Upper lobe of left lung (tissue), 6 donors: ENCODE results near the gene TMEM108. TPM values are rescaled to one million over a fixed set of nuclear protein-coding genes. Genes with fewer than 3 reads are reported as not detected.

Source experiments
- ATAC-seq, 2 donors: fragments of 200-7000 bp; cut with Tn5 transposase; one replicate each; pipeline ENCODE4 v1.9.1; 2022; ENCODE audit warnings: mild to moderate bottlenecking in 2 of 2, moderate library complexity in 2 of 2; ENCODE audit not compliant: low FRiP score in 2 of 2
- DNase-seq, 2 donors: peaks; one replicate each; pipeline ENCODE4 v3.0.0-alpha.2; 2019 to 2020
- H3K27ac ChIP-seq, 4 donors: fragments of 200-600 bp; sonication (generic); one replicate each; pipeline ENCODE4 v1.5.1; 2016 to 2019
- H3K27me3 ChIP-seq, 4 donors: fragments of 200-600 bp; sonication (generic); one replicate each; pipeline ENCODE4 v1.5.1; 2017 to 2019
- H3K36me3 ChIP-seq, 4 donors: fragments of 200-600 bp; sonication (generic); one replicate each; pipeline ENCODE4 v1.5.1; 2016 to 2019
- H3K4me1 ChIP-seq, 4 donors: fragments of 200-600 bp; sonication (generic); one replicate each; pipeline ENCODE4 v1.5.1; 2018 to 2019
- H3K4me3 ChIP-seq, 4 donors: fragments of 200-600 bp; sonication (generic); one replicate each; pipeline ENCODE4 v1.5.1; 2017 to 2019; ENCODE audit warnings: mild to moderate bottlenecking in 2 of 4, moderate library complexity in 1 of 4
- H3K9me3 ChIP-seq, 4 donors: fragments of 200-600 bp; sonication (generic); one replicate each; pipeline ENCODE4 v1.5.1; 2018 to 2019
- EP300 ChIP-seq, 4 donors: sonication (generic); formaldehyde crosslinking; IDR thresholded peaks; one replicate each; pipeline ENCODE4 v1.5.1; 2017; ENCODE audit warnings: antibody characterized with exemption in 4 of 4, control low read depth in 2 of 4
- POLR2A ChIP-seq, 4 donors: fragments of 450-650 bp; IDR thresholded peaks; one replicate each; pipeline ENCODE4 v1.5.1; 2016 to 2017; ENCODE audit warnings: antibody characterized with exemption in 4 of 4, mild to moderate bottlenecking in 2 of 4
- POLR2AphosphoS5 ChIP-seq, 2 donors: sonication (generic); formaldehyde crosslinking; IDR thresholded peaks; one replicate each; pipeline ENCODE4 v1.5.1; 2017; ENCODE audit warnings: antibody characterized with exemption in 2 of 2
- WGBS, 2 donors: methylation state at CpG; one replicate each; pipeline ENCODE4 v1.1.5; 2017 to 2018; 5-methylcytosine and 5-hydroxymethylcytosine counted together
- total RNA-seq, 6 donors: library from RNA; depleted of rRNA in 4 of 6; stranded (reverse); fragments of >200 nt in 4 of 6; gene quantifications; one replicate each; pipeline versions ENCODE4 v1.1.0 to v1.2.1, GENCODE V29; 2016 to 2021
- TF ChIP-seq, protein P1 (sequence below), 6 experiments: fragments of 450-650 bp in 4 of 6; fragments of 200-600 bp in 2 of 6; sonication (generic) in 2 of 6; IDR thresholded peaks; one replicate each; pipeline ENCODE4 v1.5.1; 2016 to 2019; ENCODE audit warnings: antibody characterized with exemption in 6 of 6
- donor health status: DM: no; HTN: no; CAD: no; lungs with moderate emphysema.
- donor health status: DM: no; HTN: yes; CAD: no; lungs with severe emphysema.

Gene TMEM108
- total RNA-seq, 6 donors from 2014 or later, result 3.1 to 13.0 (median 7.9) TPM

DNA sequence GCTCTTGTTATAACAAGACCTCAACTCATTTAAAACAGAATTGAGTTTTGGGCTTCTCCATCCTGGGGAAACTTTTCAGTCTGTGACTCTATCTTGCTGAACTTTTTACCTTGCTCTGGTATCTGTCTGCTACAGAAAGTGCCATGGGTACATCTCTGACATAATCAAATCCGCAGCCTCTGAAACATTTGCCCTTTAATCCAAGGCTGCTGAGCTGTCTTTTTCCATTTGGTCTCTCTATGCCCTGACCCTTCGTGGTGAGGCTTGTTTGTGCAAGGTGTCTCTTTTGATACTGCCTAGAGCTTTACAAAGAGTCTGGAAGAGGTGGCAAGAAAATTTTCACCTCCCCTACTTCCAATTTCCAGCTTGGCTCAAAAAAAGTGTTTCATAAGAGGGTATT lies 11.3 kb downstream of the TMEM108 start:
- Histone ChIP-seq H3K4me1 (peaks cover 0 to 3% (median 0%) of the 10 kb centered on the region in 4 donors), H3K4me3 (no peak overlapping the region), H3K9me3 (no peaks in the 10 kb centered on the region), H3K27ac (no peak overlapping the region), H3K27me3 (no peaks in the 10 kb centered on the region), H3K36me3 (peaks cover 0 to 6% (median 2%) of the 10 kb centered on the region in 4 donors)
- DNase-seq, result no peak
- ATAC-seq, result no peak
- TF ChIP-seq POLR2AphosphoS5 (IDR thresholded peaks at IDR 0.05) (no peak), POLR2A (IDR thresholded peaks at IDR 0.05) (no peak), EP300 (IDR thresholded peaks at IDR 0.05) (no peak)
- TF ChIP-seq, protein P1, sequence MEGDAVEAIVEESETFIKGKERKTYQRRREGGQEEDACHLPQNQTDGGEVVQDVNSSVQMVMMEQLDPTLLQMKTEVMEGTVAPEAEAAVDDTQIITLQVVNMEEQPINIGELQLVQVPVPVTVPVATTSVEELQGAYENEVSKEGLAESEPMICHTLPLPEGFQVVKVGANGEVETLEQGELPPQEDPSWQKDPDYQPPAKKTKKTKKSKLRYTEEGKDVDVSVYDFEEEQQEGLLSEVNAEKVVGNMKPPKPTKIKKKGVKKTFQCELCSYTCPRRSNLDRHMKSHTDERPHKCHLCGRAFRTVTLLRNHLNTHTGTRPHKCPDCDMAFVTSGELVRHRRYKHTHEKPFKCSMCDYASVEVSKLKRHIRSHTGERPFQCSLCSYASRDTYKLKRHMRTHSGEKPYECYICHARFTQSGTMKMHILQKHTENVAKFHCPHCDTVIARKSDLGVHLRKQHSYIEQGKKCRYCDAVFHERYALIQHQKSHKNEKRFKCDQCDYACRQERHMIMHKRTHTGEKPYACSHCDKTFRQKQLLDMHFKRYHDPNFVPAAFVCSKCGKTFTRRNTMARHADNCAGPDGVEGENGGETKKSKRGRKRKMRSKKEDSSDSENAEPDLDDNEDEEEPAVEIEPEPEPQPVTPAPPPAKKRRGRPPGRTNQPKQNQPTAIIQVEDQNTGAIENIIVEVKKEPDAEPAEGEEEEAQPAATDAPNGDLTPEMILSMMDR (IDR thresholded peaks at IDR 0.05), result no peak
- 72 to 77% methylated on average over 2 of the region's 2 CpGs for WGBS, 2 donors

DNA sequence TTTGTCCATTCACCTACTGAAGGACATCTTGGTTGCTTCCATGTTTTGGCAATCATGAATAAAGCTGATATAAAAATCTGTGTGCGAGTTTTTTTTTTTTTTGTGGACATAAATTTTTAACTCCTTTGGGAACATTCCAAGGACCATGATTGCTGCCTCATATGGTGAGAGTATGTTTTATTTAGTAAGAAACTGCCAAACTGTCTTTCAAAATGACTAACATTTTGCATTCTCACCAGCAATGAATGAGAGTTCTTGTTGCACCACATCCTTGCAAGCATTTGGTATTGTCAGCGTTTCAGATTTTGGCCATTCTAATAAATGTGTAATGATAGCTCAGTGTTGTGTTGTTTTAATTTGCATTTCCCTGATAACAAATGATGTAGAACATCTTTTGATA lies 12.7 kb downstream of the TMEM108 start:
- DNase-seq (no peak), ATAC-seq (no peak)
- Histone ChIP-seq H3K9me3 (no peaks in the 10 kb centered on the region), H3K36me3 (peaks cover 0 to 6% (median 1%) of the 10 kb centered on the region in 4 donors), H3K4me1 (peaks cover 0 to 3% (median 0%) of the 10 kb centered on the region in 4 donors), H3K4me3 (no peak overlapping the region), H3K27me3 (no peaks in the 10 kb centered on the region), H3K27ac (no peak overlapping the region)
- TF ChIP-seq EP300 (IDR thresholded peaks at IDR 0.05), result no peak
- WGBS, 2 donors, result 95 to 96% methylated on average over 2 of the region's 2 CpGs

DNA sequence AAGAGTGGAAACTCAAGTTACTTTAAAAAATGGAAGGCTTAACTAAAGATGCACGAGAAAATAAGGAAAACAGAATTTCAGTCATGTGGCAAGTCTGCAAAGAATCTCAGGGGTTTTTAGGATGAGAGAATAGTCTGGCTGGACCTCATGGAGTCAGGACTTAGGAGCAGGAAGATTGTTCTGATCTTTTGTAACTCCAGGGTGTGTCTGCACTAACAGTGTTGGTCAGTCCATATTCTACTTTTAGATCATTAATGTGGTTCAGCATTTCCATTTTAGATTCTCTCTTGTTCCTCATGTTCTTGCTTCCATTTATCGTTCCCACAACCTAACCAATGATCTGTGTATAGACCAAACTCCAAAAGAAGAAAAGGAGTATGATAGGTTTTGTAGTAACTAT lies 15.3 kb downstream of the TMEM108 start:
- H3K27me3 ChIP-seq, result no peaks in the 10 kb centered on the region
- no peaks in the 10 kb centered on the region for H3K9me3 ChIP-seq
- ATAC-seq (no peak), DNase-seq (no peak)
- H3K4me3 ChIP-seq, result no peak overlapping the region
- H3K36me3 ChIP-seq, result no peaks in the 10 kb centered on the region
- peaks cover 0 to 3% (median 0%) of the 10 kb centered on the region in 4 donors for H3K4me1 ChIP-seq
- no peak for TF ChIP-seq POLR2AphosphoS5 (IDR thresholded peaks at IDR 0.05)
- 80 to 86% methylated on average over 2 of the region's 2 CpGs for WGBS, 2 donors
- no peak overlapping the region for H3K27ac ChIP-seq

DNA sequence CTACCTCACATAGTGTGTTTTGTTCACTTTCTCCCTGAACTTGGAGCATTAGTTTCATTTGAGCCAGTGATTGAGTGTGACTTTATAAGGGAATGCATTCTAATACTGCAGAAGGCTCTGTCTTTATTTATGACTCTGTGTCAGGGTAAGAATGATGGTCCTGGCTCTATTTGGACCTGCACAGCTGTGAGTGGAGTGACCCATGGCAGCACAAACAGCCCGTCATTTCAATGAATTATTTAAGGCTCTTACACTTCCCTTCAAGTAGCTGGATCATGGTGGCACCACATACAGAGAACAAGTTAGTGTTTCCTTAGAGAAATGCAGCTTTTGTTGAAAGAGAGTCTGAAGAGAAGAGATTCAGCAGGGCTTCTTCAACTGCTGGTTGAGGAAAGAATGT lies 16.4 kb downstream of the TMEM108 start:
- no peaks in the 10 kb centered on the region for H3K9me3 ChIP-seq
- H3K36me3 ChIP-seq, result no peaks in the 10 kb centered on the region
- peaks cover 0 to 3% (median 0%) of the 10 kb centered on the region in 4 donors for H3K4me1 ChIP-seq
- no peak overlapping the region for H3K4me3 ChIP-seq
- DNase-seq (no peak), ATAC-seq (no peak)
- no peak overlapping the region for H3K27ac ChIP-seq
- TF ChIP-seq POLR2A (IDR thresholded peaks at IDR 0.05) (no peak), EP300 (IDR thresholded peaks at IDR 0.05) (no peak), POLR2AphosphoS5 (IDR thresholded peaks at IDR 0.05) (no peak)
- TF ChIP-seq, protein P1 (IDR thresholded peaks at IDR 0.05), result no peak
- no peaks in the 10 kb centered on the region for H3K27me3 ChIP-seq
- WGBS, 2 donors, result 81 to 92% methylated on average over 1 of the region's 1 CpG

DNA sequence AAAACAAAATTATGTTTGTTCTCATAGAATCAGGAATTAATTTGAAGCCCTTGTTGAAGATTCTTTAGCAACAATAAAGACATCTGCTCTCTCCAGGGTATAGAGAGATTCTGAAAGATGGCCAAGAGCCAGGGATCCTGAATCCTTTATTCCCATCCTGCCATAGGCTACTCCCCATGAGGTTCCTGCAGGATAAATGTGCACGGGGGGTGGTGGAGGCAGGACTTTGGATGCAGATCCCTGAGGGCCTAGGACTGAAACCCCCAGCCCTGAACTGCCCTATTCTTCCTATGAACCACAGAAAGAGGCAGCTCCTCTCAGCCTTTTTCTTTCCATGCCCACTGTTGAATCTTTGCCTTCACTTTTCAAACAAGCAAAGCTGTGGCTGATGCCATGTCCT lies 17.1 kb downstream of the TMEM108 start:
- H3K9me3 ChIP-seq, result no peaks in the 10 kb centered on the region
- ATAC-seq (no peak), DNase-seq (no peak)
- no peak overlapping the region for H3K27ac ChIP-seq
- TF ChIP-seq EP300 (IDR thresholded peaks at IDR 0.05) (no peak), POLR2A (IDR thresholded peaks at IDR 0.05) (no peak), POLR2AphosphoS5 (IDR thresholded peaks at IDR 0.05) (no peak)
- TF ChIP-seq, protein P1 (IDR thresholded peaks at IDR 0.05), result no peak
- no peaks in the 10 kb centered on the region for H3K36me3 ChIP-seq
- H3K4me3 ChIP-seq, result no peak overlapping the region
- WGBS, 2 donors, result 43 to 90% methylated on average over 1 of the region's 1 CpG
- no peaks in the 10 kb centered on the region for H3K27me3 ChIP-seq
- H3K4me1 ChIP-seq, result peaks cover 0 to 3% (median 0%) of the 10 kb centered on the region in 4 donors

DNA sequence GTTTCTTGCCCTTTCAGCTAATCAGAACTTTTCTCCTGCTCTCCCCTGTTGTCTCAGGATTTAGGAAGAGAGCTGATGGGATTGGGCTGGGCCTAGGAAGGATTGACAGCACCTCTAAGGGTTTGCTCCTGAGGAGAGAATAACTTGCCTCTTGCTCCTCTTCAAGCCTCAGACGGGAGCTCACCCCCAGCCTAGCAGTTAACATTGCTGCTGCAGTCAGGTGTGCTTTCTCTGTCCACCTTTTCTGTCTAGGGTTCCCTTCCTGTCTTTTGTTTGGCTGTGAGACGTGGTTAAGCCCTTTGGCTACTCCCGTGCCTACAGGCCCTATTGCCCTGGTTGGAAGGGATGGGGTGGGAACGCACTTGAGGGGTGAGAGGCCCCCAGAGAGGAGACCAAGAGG lies 20.1 kb downstream of the TMEM108 start:
- no peaks in the 10 kb centered on the region for H3K36me3 ChIP-seq
- ATAC-seq, result no peak
- TF ChIP-seq EP300 (IDR thresholded peaks at IDR 0.05) (no peak), POLR2AphosphoS5 (IDR thresholded peaks at IDR 0.05) (no peak), POLR2A (IDR thresholded peaks at IDR 0.05) (no peak)
- TF ChIP-seq, protein P1 (IDR thresholded peaks at IDR 0.05), result no peak
- whole genome bisulfite sequencing, 2 donors, result 68 to 90% methylated on average over 4 of the region's 4 CpGs
- no peaks in the 10 kb centered on the region for H3K27me3 ChIP-seq
- H3K27ac ChIP-seq, result no peak overlapping the region
- H3K4me3 ChIP-seq, result no peak overlapping the region
- no peak for DNase-seq
- H3K4me1 ChIP-seq, result no peaks in the 10 kb centered on the region
- H3K9me3 ChIP-seq, result no peaks in the 10 kb centered on the region
